Stimulated activated CD4-positive, alpha-beta T cell treated with anti-CD3 and anti-CD28 coated beads, Interleukin-1b, Interleukin-23, amount 100 ng/mL, for 4 hours (primary cell): Measurements from ENCODE around the gene ANKRD2.
"Not testable (repeated sequence)": the region's sequence is repeated elsewhere in the genome, so short reads cannot be mapped to it uniquely, and the experiment has no call there.

Experiments used
- DNase-seq, 2 donors: peaks; one replicate each; pipeline ENCODE4 v3.0.0-alpha.2; 2020; ENCODE audit warnings: low read depth in 2 of 2

ANKRD2 gene

GRCh38 chr10:97571622-97572021, 957 bp upstream of the ANKRD2 start:
- no peak for DNase-seq

- no peak for DNase-seq
These were observed 442 bp downstream of the ANKRD2 start for GRCh38 chr10:97573021-97573420.

- no peak for DNase-seq
These were observed 1.1 kb downstream of the ANKRD2 start for GRCh38 chr10:97573672-97574071.

- no peak for DNase-seq
These were observed 2.0 kb downstream of the ANKRD2 start for GRCh38 chr10:97574374-97575126.

- DNase-seq: no peak
These were observed 2.6 kb downstream of the ANKRD2 start for GRCh38 chr10:97575127-97575668.

GRCh38 chr10:97576487-97576886, 3.9 kb downstream of the ANKRD2 start:
- DNase-seq: not testable (repeated sequence)

GRCh38 chr10:97577701-97578100, 5.1 kb downstream of the ANKRD2 start:
- no peak for DNase-seq

GRCh38 chr10:97578171-97578844, 5.7 kb downstream of the ANKRD2 start:
- DNase-seq: no peak

GRCh38 chr10:97580421-97581367, 8.1 kb downstream of the ANKRD2 start:
- no peak for DNase-seq

GRCh38 chr10:97582169-97582568, 9.6 kb downstream of the ANKRD2 start:
- no peak for DNase-seq

- DNase-seq: no peak
These were observed 10.9 kb downstream of the ANKRD2 start for GRCh38 chr10:97583476-97583875.

- no peak for DNase-seq
These were observed 11.7 kb downstream of the ANKRD2 start, which contains the start of gene HOGA1 for GRCh38 chr10:97584060-97584797. TSS of gene HOGA1 (plus strand) at chr10:97584389. CDS start at chr10:97584704, 315 bp downstream.

- DNase-seq: no peak
These were observed 12.3 kb downstream of the ANKRD2 start for GRCh38 chr10:97584798-97585438.

GRCh38 chr10:97585439-97585811, 12.8 kb downstream of the ANKRD2 start:
- DNase-seq: no peak

GRCh38 chr10:97587183-97587582, 14.6 kb downstream of the ANKRD2 start:
- DNase-seq: no peak

GRCh38 chr10:97589479-97589878, 16.9 kb downstream of the ANKRD2 start, which contains the start of gene C10orf62:
TSS of gene C10orf62 (plus strand) at chr10:97589721. CDS start at chr10:97589898, 177 bp downstream.
- no peak for DNase-seq

- DNase-seq: no peak
These were observed 17.6 kb downstream of the ANKRD2 start for GRCh38 chr10:97590082-97590747.

GRCh38 chr10:97590748-97591495, 18.3 kb downstream of the ANKRD2 start:
- no peak for DNase-seq

- DNase-seq: no peak
These were observed 20.8 kb downstream of the ANKRD2 start for GRCh38 chr10:97593421-97593820.
